Stimulated activated CD4-positive, alpha-beta T cell treated with anti-CD3 and anti-CD28 coated beads, Interleukin-2, amount 100 ng/mL, for 24 hours (primary cell): ENCODE measurements around the gene RGS7.
"Not testable (repeated sequence)": the region's sequence is repeated elsewhere in the genome, so short reads cannot be mapped to it uniquely, and the experiment has no call there.

Source experiments
- DNase-seq, 2 donors: peaks; one replicate each; pipeline ENCODE4 v3.0.0-alpha.2; 2020

The RGS7 gene

DNA sequence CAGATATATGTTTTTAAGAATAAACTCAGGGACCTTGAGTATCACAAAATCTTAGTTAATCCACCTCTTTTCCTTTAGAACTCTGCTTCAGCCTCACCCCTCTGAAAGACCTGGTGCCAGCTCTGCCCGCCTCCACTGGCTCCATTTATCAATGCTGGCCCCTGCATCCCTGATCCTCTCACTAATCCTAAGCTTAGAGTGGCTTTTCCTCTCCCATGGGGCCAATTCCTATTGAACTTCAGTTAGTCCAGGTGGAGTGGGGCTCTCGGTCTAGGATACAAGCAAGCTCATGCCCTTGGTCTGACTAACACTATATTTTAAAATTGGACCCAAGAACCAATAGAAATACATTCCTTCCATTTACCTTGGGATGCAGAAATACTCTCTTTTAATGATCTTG, 87.0 kb downstream of the RGS7 start:
- DNase-seq = no peak

DNA sequence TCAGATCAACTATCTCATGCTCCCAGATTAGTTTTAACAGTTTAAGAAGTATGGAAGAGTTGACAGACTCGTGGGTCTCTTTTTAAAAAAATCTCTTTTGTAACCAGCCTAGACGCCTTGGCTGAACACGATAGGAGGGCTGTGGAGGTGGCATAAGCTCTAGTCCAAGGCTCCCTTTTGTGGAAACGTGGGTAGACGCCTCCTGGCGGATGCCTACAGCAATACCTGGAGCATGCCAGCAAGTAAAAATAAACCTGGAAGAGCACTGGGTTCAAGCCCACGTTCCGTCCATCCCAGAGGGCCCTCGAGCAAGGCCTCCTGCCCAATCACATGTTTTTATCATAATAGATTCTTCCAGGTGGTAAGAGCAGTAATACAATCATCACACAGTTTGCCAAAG, 87.9 kb downstream of the RGS7 start:
- DNase-seq = no peak

DNA sequence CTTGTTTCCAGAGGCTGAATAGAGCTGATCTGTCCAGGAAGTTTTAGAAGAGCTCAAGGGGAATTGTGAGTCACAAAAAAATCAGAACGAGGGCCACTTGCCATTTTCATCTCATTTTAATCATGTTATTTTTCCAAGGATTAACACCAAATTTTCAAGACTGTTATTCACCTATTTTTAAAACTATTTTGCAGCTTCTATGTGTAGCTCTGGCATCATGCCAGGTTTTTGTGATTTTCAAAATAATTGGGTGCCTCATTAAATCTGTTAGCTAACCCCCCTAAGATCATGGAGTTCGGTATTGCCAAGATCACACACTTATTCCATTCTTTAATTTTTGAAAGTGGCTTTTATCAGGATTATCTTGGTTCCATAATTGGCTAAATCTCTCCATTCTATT, 90.9 kb downstream of the RGS7 start:
- DNase-seq = no peak

DNA sequence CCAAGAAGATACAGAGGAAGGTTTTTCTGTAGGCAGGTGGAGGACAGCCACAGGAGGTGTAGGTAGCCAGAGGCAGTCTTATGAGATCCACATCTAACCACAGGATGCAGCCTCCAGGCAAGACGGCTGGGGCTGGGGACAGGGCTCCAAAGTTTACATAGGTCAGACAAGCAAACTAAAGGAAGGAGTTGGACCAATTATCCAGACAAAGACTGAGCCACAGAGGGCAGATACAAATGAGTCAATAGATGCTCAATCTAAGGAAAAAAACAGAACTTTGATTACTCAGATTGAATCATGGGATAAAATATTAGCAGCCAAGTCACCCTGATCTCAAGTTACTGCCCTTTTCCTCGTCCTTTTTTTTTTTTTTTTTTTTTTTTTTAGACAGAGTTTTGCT, 91.6 kb downstream of the RGS7 start:
- no peak for DNase-seq

DNA sequence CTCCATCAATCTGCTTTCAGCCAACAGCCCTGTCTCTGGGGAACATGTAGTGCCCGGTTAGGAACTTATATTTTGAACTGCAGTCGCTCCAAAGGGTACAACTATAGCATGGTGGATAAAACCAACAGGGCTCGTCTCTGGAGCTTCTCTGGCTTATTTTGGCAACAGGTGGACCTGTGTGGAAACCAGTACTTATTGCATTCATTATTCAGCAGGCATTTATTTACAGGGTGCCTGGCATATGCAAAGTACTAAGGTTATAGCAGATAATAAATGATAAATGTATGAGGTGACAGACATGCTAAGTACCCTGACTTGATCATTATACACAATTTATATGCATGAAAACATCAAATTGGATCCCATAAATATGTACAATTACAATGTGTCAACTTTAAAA, 93.7 kb downstream of the RGS7 start:
- no peak for DNase-seq

DNA sequence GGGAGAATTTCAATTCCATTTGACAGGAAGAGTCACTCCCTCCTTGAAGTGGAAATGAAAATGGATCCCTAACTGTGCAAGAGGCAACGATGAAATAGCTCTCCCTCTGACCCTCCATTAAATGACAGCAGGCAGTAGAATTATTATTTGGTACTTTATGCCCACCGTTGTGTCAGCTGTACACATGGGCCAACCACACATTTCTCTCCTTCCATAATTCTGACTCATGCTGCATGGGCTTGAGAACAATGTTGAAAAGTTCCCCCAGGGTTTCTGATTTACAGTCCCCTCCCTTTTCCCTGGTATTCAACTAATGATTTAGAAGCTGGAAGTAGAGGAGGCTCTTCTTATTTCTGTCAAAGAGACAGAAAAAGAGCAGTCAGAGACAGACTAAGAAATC, 103.5 kb downstream of the RGS7 start:
- no peak for DNase-seq

DNA sequence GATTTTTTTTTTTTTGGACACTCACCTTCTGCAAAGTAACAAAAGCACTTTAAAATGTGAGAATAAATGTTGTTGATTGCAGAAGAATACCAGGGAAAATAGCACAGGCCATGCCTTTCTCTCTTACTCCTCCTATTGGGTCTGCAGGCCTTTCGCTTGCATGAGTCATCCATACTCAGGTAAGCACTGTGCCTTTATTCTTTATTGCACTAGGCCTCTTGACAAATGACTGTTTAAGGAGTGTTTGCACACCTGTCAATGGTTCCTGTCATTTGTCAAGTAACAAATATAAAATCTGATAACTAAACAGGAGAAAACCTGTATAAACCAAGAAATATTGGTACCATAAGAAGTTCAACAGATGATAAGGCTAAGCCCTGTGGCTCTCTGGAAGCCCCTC, 106.5 kb downstream of the RGS7 start:
- no peak for DNase-seq

DNA sequence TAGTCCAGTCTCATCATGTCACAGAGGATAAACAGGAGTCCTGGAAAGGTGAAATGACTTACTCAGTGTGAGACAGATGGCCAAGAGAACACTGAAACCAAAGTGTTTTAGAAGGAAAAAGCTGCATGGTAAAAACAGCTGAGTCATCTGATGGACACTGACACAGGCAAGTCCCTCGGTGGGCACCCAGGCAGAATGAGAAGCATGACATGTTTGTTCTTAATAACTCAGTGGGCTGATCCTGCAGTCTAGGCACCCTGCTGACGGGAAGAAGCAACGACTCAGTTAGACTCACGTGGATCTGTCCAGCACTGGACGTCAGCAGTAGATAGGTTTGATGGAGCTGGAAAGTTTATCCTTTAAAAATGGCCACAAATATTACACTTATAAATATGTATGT, 116.9 kb downstream of the RGS7 start:
- DNase-seq = no peak

DNA sequence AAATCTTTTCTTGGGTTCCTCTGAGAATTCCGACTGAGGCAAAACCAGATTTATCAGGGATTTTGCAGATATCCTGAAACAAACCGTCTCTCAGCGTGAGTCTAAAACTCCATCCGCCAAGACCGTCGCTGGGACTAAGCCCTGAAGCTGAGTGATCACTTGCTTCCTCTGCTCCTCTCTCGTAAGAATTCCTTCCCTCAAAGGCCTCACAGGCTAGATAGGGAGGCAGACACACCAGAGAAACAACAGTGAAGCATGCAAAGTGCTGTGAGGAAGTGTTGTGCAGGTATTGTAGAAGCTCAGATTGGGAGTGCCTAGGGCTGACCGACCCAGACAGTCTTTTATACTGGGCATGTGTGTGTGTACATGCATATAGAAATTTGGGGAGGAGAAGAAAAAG, 119.1 kb downstream of the RGS7 start:
- no peak for DNase-seq

DNA sequence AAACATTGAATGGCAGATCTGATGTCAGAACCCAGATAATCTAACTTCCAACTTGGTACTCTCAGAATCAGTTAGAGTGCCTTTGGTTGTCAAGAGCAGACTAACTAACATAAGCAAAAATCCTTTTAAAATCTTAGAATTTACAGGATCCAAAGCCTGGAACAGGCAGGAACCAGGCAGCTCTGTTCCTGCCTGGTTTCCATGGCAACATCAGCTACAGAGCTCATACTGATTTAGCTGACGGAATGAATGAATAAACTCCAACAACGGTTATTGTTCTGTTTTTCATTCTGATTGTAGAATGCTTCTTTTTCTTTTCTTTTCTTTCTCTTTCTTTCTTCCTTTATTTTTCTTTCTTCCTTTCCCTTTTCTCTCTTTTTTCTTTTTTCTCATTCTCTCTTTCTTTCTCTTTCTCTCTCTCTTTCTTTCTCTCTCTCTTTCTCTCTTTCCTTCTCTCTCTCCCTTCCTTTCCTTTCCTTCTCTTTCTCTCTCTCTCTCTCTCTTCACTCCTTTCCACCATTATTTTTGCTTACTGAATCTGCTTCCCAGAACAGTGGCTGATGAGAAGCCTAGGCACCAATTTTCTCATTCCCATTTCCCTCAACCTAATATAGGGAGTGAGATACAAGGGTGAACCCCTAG, 121.6 kb downstream of the RGS7 start:
- DNase-seq = no peak

DNA sequence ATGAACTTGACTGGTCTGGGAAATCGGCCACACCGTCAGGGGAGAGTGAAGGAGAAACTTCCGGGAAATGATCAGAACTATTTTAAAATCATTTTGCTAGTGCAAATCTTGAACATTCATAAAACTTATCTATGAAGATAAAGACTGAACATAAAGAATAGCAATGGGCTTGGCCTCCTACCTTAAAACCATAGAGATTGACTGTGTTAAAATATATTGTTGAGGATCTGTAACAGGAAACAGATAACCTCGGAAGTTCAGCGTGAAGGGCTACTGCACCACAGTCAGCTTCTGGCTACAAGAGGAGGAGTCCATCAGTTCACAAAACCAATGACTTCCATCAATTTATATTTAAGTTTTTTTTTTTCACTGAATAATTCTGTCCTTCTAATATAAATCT, 127.3 kb downstream of the RGS7 start:
- no peak for DNase-seq

DNA sequence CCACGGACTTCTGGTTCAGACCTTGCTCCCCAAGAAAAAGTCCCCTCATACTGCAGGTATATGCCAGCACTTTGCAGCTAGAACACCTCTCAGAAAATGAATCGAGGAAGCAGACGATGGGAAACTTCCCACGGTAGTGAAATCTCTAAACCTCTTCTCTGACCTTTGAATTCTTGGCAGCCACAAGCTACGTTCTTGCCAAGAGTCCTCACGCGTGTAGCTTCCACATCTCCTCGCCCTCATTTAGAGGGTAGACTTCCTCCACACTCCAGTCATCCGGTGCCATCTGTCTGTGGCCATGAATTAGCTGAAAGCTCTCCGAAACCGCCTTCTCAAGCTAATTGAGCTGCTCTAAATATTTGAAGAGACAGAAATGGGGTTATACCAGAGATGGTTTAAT, 127.8 kb downstream of the RGS7 start:
- DNase-seq = no peak

DNA sequence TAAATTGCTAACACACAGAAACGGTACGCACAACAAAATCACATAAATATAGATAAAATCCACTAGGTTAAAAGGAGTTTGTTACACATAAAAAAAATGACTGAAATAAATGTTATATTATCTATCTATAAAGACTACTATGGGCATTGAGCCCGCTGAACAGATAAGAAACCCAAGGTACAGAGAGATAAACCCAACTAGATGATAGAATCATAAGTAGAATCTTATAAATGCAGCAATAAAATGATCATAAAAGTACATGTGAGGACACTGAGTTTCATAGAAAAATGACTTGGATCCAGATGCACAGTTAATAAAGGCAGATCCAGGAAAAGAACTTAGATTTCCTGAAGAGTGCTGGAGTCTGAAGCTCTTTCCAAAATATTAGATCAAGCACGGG, 128.7 kb downstream of the RGS7 start:
- DNase-seq = no peak

DNA sequence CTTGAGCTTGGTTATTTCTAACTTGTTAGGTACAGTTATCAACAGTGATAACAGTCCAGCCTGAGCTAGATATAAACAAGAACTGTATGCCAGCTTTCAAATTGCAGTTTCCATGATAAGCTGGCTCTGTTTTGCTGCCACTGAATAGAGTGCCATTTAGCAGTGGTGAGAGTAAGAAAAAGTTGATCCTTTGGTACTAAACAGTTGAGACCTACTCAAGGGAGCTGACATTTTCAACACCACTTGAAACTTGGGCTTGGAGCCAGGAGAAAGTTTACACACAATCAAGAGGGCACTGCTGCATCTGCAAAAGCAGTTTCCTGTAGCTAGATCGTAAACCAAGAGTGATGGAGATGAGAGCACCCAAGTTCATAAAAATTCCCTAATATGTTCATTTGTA, 131.3 kb downstream of the RGS7 start:
- no peak for DNase-seq

DNA sequence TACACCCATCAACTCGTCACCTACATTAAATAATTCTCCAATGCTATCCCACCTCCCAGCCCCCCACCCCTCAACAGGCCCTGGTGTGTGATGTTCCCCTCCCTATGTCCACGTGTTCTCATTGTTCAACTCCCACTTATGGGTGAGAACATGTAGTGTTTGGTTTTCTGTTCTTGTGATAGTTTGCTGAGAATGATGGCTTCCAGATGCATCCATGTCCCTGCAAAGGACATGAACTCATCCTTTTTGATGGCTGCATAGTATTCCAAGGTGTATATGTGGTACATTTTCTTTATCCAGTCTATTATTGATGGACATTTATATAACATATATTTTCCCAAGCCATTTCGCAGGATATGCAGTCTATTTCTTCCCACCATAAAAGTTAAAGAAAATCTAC, 132.8 kb downstream of the RGS7 start:
- not testable (repeated sequence) for DNase-seq

DNA sequence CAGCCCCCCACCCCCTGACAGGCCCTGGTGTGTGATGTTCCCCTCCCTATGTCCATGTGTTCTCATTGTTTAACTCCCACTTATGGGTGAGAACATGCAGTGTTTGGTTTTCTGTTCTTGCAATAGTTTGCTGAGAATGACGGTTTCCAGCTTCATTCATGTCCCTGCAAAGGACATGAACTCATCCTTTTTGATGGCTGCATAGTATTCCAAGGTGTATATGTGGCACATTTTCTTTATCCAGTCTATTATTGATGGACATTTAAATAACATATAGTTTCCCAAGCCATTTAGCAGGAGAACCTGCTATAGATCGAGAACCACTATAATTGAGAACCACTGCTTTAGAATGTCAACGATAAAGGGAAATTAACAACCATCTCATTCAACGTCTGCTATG, 134.2 kb downstream of the RGS7 start:
- not testable (repeated sequence) for DNase-seq

DNA sequence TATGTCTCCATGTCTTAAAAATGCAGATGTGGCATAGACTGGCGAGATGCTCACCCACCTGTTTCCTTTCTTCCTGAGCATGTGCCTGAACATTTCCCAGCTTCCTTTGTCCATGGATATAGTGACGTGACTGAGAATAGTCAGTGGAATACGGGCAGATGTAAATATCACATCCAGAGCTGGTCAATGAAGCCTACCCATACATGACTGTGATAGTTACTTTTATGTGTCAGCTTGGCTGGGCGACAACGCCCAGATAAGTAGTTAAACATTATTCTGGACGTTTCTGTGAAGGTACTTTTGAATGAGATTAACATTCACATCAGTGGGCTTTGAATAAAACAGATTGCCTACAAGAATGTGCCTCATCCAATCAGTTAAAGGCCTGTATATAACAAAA, 135.7 kb downstream of the RGS7 start:
- DNase-seq = no peak

DNA sequence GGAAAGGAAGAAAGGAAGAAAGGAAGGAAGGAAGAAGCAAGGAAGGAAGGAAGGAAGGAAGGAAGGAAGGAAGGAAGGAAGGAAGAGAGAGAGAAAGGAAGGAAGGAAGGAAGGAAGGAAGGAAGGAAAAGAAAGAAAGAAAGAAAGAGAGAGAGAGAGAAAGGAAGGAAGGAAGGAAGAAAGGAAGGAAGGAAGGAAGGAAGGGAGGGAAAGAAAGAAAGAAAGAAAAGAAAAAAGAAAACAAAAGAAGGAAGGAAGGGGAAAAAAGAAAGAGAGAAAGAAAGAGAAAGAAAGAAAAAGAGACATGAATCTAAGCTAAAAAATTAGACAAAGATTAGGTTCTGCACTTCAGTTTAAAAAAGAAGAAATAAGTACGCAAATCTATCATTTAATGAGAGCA, 136.1 kb downstream of the RGS7 start:
- not testable (repeated sequence) for DNase-seq

DNA sequence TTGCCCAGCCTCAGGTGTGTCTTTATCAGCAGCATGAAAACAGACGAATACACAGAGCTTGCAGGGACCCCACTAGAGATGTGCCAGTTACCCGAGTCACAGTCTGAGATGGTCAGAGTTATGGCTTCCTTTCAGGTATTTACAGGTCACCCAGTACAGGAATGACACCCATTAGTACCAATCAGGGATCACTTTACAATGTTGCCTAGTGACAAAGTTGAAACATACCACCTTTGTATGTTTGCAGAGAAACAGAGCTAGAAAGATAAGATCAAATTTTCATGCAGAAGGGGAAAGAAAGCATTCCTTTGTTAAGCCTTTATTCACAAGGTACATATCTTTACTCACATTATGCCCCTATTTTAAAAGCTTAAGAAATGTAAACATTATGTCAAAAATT, 137.6 kb downstream of the RGS7 start:
- DNase-seq = no peak

DNA sequence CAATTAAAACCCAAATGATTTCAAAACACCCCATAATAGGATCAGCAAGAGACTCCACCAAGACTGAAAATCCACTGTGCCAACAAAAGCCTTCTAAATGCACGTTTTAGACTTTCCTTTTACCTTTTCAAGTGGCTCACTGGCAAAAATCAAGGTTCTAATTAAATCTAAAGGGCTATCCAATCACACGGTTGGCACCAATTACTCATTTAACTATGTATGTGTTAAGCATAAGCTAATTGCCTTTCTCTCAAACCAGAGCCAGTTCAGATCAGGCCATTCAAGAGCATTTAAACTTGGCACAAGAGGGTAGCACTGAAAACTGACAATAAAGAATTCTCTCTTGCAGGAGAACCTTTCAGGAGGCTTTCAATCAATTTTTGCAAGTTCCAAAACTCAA, 139.5 kb downstream of the RGS7 start:
- DNase-seq = no peak

DNA sequence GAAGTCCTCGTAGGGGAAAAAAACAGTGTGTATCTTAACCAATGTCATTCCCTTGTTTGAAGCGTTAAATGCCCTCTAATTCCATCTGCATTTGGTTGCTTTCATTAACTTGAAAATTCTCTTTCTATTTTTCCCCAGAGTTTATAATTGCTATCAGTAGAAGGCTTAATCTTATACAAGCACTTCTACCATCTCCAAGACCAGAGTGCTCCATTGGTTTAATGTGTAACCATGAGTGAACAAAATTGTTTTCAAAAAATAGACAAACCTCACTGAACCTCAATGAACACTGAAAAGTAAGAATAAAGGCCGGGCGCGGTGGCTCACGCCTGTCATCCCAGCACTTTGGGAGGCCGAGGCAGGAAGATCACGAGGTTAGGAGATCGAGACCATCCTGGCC, 141.3 kb downstream of the RGS7 start:
- DNase-seq = no peak

DNA sequence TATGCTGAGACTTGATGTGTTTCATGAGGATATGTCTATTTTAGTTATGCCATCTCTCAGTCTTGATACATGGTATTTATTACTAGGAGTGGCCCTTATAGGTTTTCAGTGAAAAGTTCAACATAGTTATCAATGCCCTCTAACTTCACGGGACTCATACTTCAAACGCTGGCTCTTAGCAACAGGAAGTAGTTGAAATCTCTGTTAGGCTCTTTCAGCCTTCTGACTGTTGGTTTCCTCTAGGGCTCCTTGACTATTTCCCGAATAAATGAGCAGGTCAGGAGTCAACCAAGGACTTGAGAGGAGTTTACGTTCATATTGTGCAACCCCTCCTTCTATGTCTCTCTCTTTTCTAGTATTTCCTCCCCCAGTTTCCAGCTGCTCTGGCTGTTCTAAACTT, 141.8 kb downstream of the RGS7 start:
- no peak for DNase-seq

DNA sequence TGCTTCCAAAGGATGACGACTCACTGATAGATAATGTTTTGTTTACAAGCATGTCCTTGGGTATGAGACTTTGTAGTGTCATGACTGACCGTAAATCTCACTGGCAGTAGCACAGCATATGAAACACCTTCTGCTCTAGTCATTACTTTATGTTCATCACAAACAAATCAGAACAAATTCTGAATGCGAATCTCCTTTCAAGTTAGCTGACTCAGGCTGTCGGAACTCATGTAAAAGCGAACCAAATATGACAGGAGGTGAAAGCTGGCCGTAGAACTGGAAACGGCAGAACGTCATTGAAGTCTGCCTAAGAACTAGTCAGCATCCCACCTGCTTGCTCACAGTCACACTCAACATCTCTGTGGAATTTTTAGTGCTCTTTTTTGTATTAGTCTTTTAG, 143.9 kb downstream of the RGS7 start:
- DNase-seq = no peak

DNA sequence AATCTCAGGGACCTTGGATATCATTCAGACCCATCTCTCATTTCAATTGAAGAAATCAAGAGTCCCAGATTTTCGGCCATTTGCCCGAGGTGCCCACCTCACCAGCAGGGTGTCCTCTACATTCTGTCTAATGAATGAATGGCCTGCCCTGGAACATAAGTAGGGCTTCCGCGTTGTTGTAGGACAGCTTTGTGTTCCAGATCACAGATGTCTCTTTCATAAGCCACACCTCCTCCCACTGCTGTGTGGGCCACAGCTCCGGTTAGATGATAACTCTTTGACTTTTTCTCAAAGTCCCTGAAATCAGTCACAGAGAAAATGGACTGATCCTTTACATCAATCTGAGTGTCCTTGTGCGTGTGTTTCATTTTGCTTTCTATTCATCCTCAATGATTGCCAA, 144.4 kb downstream of the RGS7 start:
- no peak for DNase-seq

DNA sequence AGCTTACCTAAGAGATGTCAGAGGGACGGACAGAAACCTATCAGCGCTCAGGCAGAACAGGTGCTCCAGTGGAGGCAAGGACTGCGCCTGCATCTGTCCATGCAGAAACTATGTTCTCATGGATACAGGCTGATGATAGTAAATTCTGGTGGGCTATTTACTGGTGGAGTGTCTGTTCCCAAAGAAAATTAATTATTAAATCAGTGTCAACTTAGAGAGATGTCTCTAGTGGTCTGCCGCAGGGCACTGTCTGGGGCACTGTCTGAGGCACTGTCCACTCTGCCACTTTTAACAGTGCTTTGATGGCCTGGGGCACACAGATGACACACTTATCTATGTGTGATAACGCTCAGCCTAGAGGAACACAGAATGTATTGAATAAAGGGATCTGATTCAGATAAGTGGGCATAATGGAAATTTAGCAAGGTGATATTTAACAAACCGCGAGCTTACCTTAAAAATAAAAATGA, 148.1 kb downstream of the RGS7 start:
- no peak for DNase-seq

DNA sequence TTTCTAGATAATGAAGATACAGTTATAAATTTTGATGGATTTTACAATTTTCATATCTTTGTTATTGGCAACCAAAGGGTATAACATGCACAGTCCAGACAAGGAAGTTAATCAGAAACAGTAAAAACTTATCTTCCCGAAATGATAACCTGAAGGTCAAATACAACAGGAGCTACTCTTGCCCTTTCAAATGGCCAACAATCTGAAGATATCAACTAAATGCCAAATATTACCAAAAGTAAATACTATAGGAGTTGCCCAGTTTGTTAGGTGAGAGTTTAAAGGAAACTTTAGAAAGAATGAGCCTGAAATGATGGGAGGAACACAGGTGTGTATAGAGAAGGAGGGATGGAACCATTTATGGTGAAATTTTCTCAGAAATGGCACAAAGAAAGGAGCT, 153.2 kb downstream of the RGS7 start:
- DNase-seq = no peak
